OCI-LY7 (cell line): ENCODE measurements around the gene DPYD. TPM values are rescaled to one million over a fixed set of nuclear protein-coding genes. Genes with fewer than 3 reads are reported as not detected.

Experiments used
- BruUV-seq: library from RNA; stranded (reverse); fragments of 400-500 nt; replicated peaks from 2 replicates; lab custom pipeline; 2021; lab: Mats Ljungman, UMichigan
- CTCF ChIA-PET: fragments of 300-600 bp; sonication (Branson Sonifier 250); formaldehyde crosslinking; loops from one replicate; lab custom pipeline; 2022; ENCODE audit warnings: antibody characterized with exemption; ENCODE audit not compliant: unreplicated experiment; lab: Charles Lee
- POLR2A ChIA-PET: fragments of 300-600 bp; sonication (Branson Sonifier 250); formaldehyde crosslinking; loops from one replicate; lab custom pipeline; 2022; ENCODE audit warnings: antibody characterized with exemption; lab: Charles Lee
- DNase-seq: peaks from one replicate; pipeline ENCODE4 v3.0.0-alpha.2; 2015; ENCODE audit warnings: low spot score
- H2AFZ ChIP-seq: fragments of 200-600 bp; sonication (generic), shearing (Covaris generic); 2 replicates; pipeline ENCODE4 v1.6.1; 2014; ENCODE audit warnings: mild to moderate bottlenecking, antibody characterized with exemption, low read length, moderate library complexity
- H3K27ac ChIP-seq: fragments of 200-600 bp; sonication (generic); 2 replicates; pipeline ENCODE4 v1.5.1; 2014; ENCODE audit warnings: mixed run types, low read depth, mild to moderate bottlenecking, moderate library complexity, low read length, inconsistent platforms; ENCODE audit not compliant: poor library complexity, severe bottlenecking
- H3K36me3 ChIP-seq: fragments of 200-600 bp; sonication (generic); 2 replicates; pipeline ENCODE4 v1.6.1; 2014; ENCODE audit warnings: mild to moderate bottlenecking, antibody characterized with exemption, low read length, moderate library complexity, mixed read lengths; ENCODE audit not compliant: insufficient read depth
- H3K4me1 ChIP-seq: fragments of 200-600 bp; sonication (generic); 2 replicates; pipeline ENCODE4 v1.5.1; 2014; ENCODE audit warnings: mild to moderate bottlenecking, low read length; ENCODE audit not compliant: insufficient read depth, poor library complexity, severe bottlenecking
- H3K4me2 ChIP-seq: fragments of 200-600 bp; sonication (generic); 2 replicates; pipeline ENCODE4 v1.6.1; 2014; ENCODE audit warnings: mild to moderate bottlenecking, low read length
- H3K4me3 ChIP-seq: fragments of 200-600 bp; sonication (generic); 2 replicates; pipeline ENCODE4 v1.5.1; 2014; ENCODE audit warnings: mild to moderate bottlenecking, low read depth, low read length; ENCODE audit not compliant: poor library complexity, severe bottlenecking
- H3K79me2 ChIP-seq: fragments of 200-600 bp; sonication (generic); 2 replicates; pipeline ENCODE4 v1.6.1; 2016; ENCODE audit warnings: low read depth, mild to moderate bottlenecking, low read length, moderate library complexity, mixed read lengths; ENCODE audit not compliant: insufficient read depth
- H3K9me2 ChIP-seq: fragments of 200-600 bp; sonication (generic); 2 replicates; pipeline ENCODE4 v1.6.1; 2016; ENCODE audit warnings: mild to moderate bottlenecking, low read length, mixed read lengths; ENCODE audit not compliant: insufficient read depth
- H3K9me3 ChIP-seq: fragments of 200-600 bp; sonication (generic); 2 replicates; pipeline ENCODE4 v1.6.1; 2014; ENCODE audit warnings: mild to moderate bottlenecking, mixed run types, low read length, mixed read lengths
- H4K20me1 ChIP-seq: fragments of 200-600 bp; sonication (generic); 2 replicates; pipeline ENCODE4 v1.6.1; 2014; ENCODE audit warnings: mild to moderate bottlenecking, antibody characterized with exemption, low read length, moderate library complexity, mixed read lengths; ENCODE audit not compliant: insufficient read depth
- EZH2phosphoT487 ChIP-seq: fragments of 200-600 bp; sonication (generic); IDR thresholded peaks from 2 replicates; pipeline ENCODE4 v1.6.1; 2018; ENCODE audit warnings: low read depth, borderline replicate concordance, mild to moderate bottlenecking, mixed run types, antibody characterized with exemption, low read length, moderate library complexity, mixed read lengths
- intact Hi-C: fragments of 100-400 bp; cut with micrococcal nuclease; formaldehyde crosslinking; loops from one replicate; pipeline ENCODE4 v1.10.0; 2022; ENCODE audit not compliant: unreplicated experiment
- total RNA-seq, 2 experiments: library from RNA; depleted of rRNA in 1 of 2; stranded (reverse); fragments of >200 nt in 1 of 2; shearing (Covaris generic) in 1 of 2; gene quantifications; 2 replicates each; pipeline ENCODE4 v1.2.3, GENCODE V29; 2014 to 2022
- TF ChIP-seq, protein P1 (sequence below): fragments of 200-600 bp; sonication (generic); conservative IDR thresholded peaks from 2 replicates; pipeline ENCODE4 v1.5.1; 2014; ENCODE audit warnings: mild to moderate bottlenecking, antibody characterized with exemption, low read length, moderate library complexity, mixed read lengths

The DPYD gene
- total RNA-seq, 2 experiments from 2014 or later: 5.5 to 13.4 TPM

DNA sequence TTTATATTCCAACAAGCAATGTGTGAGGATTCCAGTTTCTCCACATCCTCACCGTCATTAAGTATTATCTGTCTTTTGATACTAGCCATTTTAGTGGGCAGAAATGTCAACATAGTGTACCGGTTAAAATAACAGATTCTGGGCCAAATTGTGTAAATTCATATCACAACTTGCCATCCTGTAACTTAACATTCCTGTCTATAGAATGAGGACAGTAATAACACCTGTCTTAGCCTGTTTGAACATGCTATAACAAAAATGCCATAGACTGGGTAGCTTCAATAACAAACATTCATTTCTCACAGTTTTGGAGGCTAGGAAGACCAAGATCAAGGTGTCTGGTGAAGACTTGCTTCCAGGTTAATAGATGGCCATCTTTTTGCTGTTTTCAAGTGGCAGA, 708.2 kb downstream of the DPYD start:
- Histone ChIP-seq H3K4me2 (no peak overlapping the region), H3K36me3 (no peaks in the 10 kb centered on the region), H2AFZ (no peak overlapping the region), H3K79me2 (no peaks in the 10 kb centered on the region), H3K9me3 (no peaks in the 10 kb centered on the region), H3K4me3 (no peak overlapping the region), H3K27ac (no peak overlapping the region), H3K4me1 (no peaks in the 10 kb centered on the region), H3K9me2 (no peaks in the 10 kb centered on the region), H4K20me1 (no peaks in the 10 kb centered on the region)
- no TSS peak for BruUV-seq
- ChIA-PET CTCF (no interaction called here), POLR2A (no interaction called here)
- intact Hi-C loops: no loop called here
- no peak for DNase-seq
- no peak for TF ChIP-seq EZH2phosphoT487
- TF ChIP-seq, protein P1, sequence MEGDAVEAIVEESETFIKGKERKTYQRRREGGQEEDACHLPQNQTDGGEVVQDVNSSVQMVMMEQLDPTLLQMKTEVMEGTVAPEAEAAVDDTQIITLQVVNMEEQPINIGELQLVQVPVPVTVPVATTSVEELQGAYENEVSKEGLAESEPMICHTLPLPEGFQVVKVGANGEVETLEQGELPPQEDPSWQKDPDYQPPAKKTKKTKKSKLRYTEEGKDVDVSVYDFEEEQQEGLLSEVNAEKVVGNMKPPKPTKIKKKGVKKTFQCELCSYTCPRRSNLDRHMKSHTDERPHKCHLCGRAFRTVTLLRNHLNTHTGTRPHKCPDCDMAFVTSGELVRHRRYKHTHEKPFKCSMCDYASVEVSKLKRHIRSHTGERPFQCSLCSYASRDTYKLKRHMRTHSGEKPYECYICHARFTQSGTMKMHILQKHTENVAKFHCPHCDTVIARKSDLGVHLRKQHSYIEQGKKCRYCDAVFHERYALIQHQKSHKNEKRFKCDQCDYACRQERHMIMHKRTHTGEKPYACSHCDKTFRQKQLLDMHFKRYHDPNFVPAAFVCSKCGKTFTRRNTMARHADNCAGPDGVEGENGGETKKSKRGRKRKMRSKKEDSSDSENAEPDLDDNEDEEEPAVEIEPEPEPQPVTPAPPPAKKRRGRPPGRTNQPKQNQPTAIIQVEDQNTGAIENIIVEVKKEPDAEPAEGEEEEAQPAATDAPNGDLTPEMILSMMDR: no peak

DNA sequence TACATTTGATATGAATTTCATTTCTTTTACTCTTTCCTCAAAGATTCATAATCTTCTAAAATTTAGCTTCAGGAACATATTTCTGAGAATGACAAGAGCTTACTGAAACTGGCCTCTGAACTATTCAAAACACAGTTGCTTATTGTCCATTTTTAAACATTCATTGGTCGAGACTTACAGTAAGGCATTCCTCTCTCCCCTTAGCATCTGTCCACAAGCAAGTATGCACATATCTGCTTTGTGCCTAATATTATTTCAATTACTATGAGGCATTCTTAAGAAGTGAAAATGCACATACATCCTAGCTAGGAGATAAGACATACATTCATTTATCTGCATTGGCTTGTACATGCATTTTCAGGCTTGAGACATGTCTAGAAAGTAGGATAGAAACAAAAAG, 710.5 kb downstream of the DPYD start:
- CTCF ChIA-PET: no interaction called here
- DNase-seq: no peak
- intact Hi-C loops: no loop called here
- no peaks in the 10 kb centered on the region for H4K20me1 ChIP-seq
- TF ChIP-seq, protein P1: no peak
- TF ChIP-seq EZH2phosphoT487: no peak
- H2AFZ ChIP-seq: no peak overlapping the region
- no peaks in the 10 kb centered on the region for H3K36me3 ChIP-seq
- no peak overlapping the region for H3K4me2 ChIP-seq
- H3K9me3 ChIP-seq: no peaks in the 10 kb centered on the region
- no peaks in the 10 kb centered on the region for H3K79me2 ChIP-seq
- no peak overlapping the region for H3K4me3 ChIP-seq
- POLR2A ChIA-PET: no interaction called here
- no TSS peak for BruUV-seq
- H3K4me1 ChIP-seq: no peaks in the 10 kb centered on the region
- H3K27ac ChIP-seq: no peak overlapping the region
- no peaks in the 10 kb centered on the region for H3K9me2 ChIP-seq

DNA sequence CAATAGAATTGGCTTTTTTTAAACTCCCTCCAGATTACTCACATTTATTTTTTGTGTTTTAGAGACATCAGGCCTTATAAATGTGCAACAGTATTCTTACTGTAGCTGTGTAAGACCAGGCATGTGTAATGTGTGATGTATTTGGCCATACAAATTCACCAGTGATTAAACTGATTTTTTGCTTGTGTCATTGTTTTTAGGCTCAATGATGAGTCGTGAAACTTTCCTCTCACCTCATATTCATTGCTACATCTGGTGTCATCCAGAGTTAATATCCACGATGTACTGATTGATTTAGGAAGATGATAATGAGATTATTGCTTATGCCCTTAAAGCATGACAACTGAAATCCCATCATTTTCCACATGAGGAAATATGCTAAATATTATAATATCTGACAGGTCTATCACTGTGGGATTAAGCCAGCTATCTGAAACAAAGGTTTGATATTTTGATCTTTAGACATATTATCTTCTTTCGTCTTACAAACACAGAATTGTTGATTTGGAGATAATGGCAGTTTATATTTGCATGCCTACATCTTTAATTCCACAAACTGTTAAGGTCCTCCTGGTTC, 711.4 kb downstream of the DPYD start:
- CTCF ChIA-PET: no interaction called here
- intact Hi-C loops: no loop called here

More for the DNA sequence above, 711.4 kb downstream of the DPYD start:
- no peaks in the 10 kb centered on the region for H3K36me3 ChIP-seq
- no peak for DNase-seq
- no peak overlapping the region for H3K4me3 ChIP-seq
- no peak overlapping the region for H3K4me2 ChIP-seq
- no peaks in the 10 kb centered on the region for H3K4me1 ChIP-seq
- H3K79me2 ChIP-seq: no peaks in the 10 kb centered on the region
- H3K9me2 ChIP-seq: no peaks in the 10 kb centered on the region
- no peak for TF ChIP-seq EZH2phosphoT487
- TF ChIP-seq, protein P1: no peak
- POLR2A ChIA-PET: no interaction called here
- no TSS peak for BruUV-seq
- H3K27ac ChIP-seq: no peak overlapping the region
- no peaks in the 10 kb centered on the region for H4K20me1 ChIP-seq
- no peaks in the 10 kb centered on the region for H3K9me3 ChIP-seq
- H2AFZ ChIP-seq: no peak overlapping the region
